ENCODE measurements around the gene GTF2E1.

- no peak for TF ChIP-seq CTCF (IDR thresholded peaks at IDR 0.05)
- TF ChIP-seq POLR2AphosphoS5 (IDR thresholded peaks at IDR 0.05) = no peak
- TF ChIP-seq POLR2A (IDR thresholded peaks at IDR 0.05) = no peak
These were observed 13.5 kb downstream of the GTF2E1 start for GRCh38 chr3:120756061-120756460.

Data from suprapubic skin (tissue), 4 donors.